ENCODE results near the gene FBXO33.
"Not testable (repeated sequence)": the region's sequence is repeated elsewhere in the genome, so short reads cannot be mapped to it uniquely, and the experiment has no call there.

The FBXO33 gene

GRCh38 chr14:39374851-39375250, 57.4 kb downstream of the FBXO33 start:
- no peak for DNase-seq (ENCODE audit: low read depth in 4 of 4, low spot score in 1 of 4)

- DNase-seq (ENCODE audit: low read depth in 4 of 4, low spot score in 1 of 4) = no peak
Measured at GRCh38 chr14:39372656-39373055, 59.6 kb downstream of the FBXO33 start.

- DNase-seq (ENCODE audit: low read depth in 4 of 4, low spot score in 1 of 4) = no peak
Measured at GRCh38 chr14:39370415-39370814, 61.8 kb downstream of the FBXO33 start.

GRCh38 chr14:39369029-39369428, 63.2 kb downstream of the FBXO33 start:
- no peak for DNase-seq (ENCODE audit: low read depth in 4 of 4, low spot score in 1 of 4)

GRCh38 chr14:39368261-39368959, 63.8 kb downstream of the FBXO33 start:
- peak in 1 of 4 experiments; percentile 4 for DNase-seq (ENCODE audit: low read depth in 4 of 4, low spot score in 1 of 4)

- no peak for DNase-seq (ENCODE audit: low read depth in 4 of 4, low spot score in 1 of 4)
Measured at GRCh38 chr14:39367387-39367751, 64.9 kb downstream of the FBXO33 start.

- DNase-seq (ENCODE audit: low read depth in 4 of 4, low spot score in 1 of 4) = no peak
Measured at GRCh38 chr14:39366460-39367386, 65.5 kb downstream of the FBXO33 start.

GRCh38 chr14:39365354-39365753, 66.9 kb downstream of the FBXO33 start:
- no peak for DNase-seq (ENCODE audit: low read depth in 4 of 4, low spot score in 1 of 4)

- DNase-seq (ENCODE audit: low read depth in 4 of 4, low spot score in 1 of 4) = no peak
Measured at GRCh38 chr14:39364509-39364908, 67.7 kb downstream of the FBXO33 start.

GRCh38 chr14:39361556-39361955, 70.7 kb downstream of the FBXO33 start:
- not testable (repeated sequence) for DNase-seq (ENCODE audit: low read depth in 4 of 4, low spot score in 1 of 4)

- DNase-seq (ENCODE audit: low read depth in 4 of 4, low spot score in 1 of 4) = no peak
Measured at GRCh38 chr14:39360316-39360715, 71.9 kb downstream of the FBXO33 start.

- DNase-seq (ENCODE audit: low read depth in 4 of 4, low spot score in 1 of 4) = not testable (repeated sequence)
Measured at GRCh38 chr14:39359069-39359468, 73.2 kb downstream of the FBXO33 start.

- no peak for DNase-seq (ENCODE audit: low read depth in 4 of 4, low spot score in 1 of 4)
Measured at GRCh38 chr14:39351708-39352107, 80.5 kb downstream of the FBXO33 start.

GRCh38 chr14:39350866-39351265, 81.4 kb downstream of the FBXO33 start:
- DNase-seq (ENCODE audit: low read depth in 4 of 4, low spot score in 1 of 4) = no peak
